ENCODE measurements around the gene CD80. TPM values are rescaled to one million over a fixed set of nuclear protein-coding genes. Genes with fewer than 3 reads are reported as not detected.

CD80 gene
- total and polyA plus RNA-seq, 2 of the 8 experiments (the other 6 are each of a cell fraction or from before 2014, with no cell fraction given), result 0.11 TPM; not detected in 1

GRCh38 chr3:119517112-119517511 lies 42.3 kb downstream of the CD80 start (continued):
- no peak for TF ChIP-seq KDM4A (IDR thresholded peaks at IDR 0.05; ENCODE audit: low read depth, low read length, severe bottlenecking)
- TF ChIP-seq SUZ12 (IDR thresholded peaks at IDR 0.05; ENCODE audit: low read length), result no peak
- TF ChIP-seq, protein P1, sequence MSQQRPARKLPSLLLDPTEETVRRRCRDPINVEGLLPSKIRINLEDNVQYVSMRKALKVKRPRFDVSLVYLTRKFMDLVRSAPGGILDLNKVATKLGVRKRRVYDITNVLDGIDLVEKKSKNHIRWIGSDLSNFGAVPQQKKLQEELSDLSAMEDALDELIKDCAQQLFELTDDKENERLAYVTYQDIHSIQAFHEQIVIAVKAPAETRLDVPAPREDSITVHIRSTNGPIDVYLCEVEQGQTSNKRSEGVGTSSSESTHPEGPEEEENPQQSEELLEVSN (IDR thresholded peaks at IDR 0.05), result no peak
- TF ChIP-seq YY1 (IDR thresholded peaks at IDR 0.05; ENCODE audit: low read depth, low read length), result no peak
- TF ChIP-seq CREB1 (IDR thresholded peaks at IDR 0.05), result no peak
